GM10266 (cell line): ENCODE data around the gene RNF113B.

Source experiments
- DNase-seq: peaks from one replicate; pipeline ENCODE4 v3.0.0; 2012; ENCODE audit errors: extremely low spot score
- TF ChIP-seq, protein P1 (sequence below): IDR thresholded peaks from 2 replicates; pipeline ENCODE4 v1.5.1; 2012; ENCODE audit warnings: mild to moderate bottlenecking, low read depth; ENCODE audit not compliant: control insufficient read depth, insufficient read depth; ENCODE audit errors: missing control alignments

The RNF113B gene

DNA sequence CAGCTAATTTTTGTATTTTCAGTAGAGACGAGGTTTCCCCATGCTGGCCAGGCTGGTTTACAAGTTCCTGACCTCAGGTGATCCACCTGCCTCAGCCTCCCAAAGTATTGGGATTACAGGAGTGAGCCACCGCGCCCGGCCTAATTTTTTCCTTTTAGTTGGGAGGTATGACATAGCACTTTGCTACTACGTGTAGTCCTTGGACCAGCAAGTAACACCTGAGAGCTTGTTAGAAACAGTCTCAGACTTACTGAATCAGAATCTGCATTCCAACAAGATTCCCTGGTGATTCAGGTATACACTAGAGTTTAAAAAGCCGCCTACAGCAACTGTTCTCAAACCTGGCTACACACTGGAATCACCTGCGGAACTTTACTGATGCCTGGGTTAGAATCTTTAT lies 36.0 kb downstream of the RNF113B start:
- TF ChIP-seq, protein P1, sequence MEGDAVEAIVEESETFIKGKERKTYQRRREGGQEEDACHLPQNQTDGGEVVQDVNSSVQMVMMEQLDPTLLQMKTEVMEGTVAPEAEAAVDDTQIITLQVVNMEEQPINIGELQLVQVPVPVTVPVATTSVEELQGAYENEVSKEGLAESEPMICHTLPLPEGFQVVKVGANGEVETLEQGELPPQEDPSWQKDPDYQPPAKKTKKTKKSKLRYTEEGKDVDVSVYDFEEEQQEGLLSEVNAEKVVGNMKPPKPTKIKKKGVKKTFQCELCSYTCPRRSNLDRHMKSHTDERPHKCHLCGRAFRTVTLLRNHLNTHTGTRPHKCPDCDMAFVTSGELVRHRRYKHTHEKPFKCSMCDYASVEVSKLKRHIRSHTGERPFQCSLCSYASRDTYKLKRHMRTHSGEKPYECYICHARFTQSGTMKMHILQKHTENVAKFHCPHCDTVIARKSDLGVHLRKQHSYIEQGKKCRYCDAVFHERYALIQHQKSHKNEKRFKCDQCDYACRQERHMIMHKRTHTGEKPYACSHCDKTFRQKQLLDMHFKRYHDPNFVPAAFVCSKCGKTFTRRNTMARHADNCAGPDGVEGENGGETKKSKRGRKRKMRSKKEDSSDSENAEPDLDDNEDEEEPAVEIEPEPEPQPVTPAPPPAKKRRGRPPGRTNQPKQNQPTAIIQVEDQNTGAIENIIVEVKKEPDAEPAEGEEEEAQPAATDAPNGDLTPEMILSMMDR = no peak
- no peak for DNase-seq

DNA sequence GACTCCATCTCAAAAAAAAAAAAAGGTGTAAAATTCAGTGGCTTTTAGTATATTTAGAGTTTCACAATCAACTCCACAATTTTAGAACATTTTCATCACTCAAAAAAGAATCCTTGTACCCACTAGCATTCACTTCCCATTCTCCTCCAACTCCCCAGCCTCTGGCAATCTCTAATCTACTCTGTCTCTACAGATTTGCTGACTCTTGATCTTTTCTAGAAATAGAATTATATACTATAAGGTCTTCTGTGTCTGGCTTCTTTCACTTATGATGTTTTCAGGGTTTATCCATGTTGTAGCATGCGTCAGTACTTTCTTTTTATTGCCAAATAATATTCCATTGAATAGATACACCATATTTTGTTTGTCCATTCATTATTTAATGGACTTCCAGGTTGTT lies 42.2 kb downstream of the RNF113B start:
- DNase-seq = no peak
- TF ChIP-seq, protein P1 = no peak

DNA sequence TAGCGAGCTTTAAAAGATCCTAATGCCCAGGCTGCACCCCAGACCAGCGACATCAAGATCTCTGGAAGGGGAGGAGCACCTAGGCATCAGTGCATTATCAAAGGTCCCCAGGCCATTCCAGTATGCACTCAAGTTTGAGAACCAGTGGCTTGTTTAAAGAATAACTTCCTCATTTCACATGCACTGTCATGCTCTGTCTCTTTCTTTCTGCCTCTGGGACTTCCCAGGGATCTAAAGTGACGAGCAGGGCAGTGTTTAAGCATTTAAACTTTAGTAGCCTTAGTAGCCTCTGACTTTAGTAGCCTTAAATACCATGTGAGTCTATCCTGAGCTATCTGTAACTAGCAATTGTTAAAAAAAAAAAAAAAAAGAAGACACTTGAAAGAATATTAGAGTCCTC lies 43.1 kb downstream of the RNF113B start:
- peak; percentile 49 for DNase-seq
- TF ChIP-seq, protein P1 = no peak

DNA sequence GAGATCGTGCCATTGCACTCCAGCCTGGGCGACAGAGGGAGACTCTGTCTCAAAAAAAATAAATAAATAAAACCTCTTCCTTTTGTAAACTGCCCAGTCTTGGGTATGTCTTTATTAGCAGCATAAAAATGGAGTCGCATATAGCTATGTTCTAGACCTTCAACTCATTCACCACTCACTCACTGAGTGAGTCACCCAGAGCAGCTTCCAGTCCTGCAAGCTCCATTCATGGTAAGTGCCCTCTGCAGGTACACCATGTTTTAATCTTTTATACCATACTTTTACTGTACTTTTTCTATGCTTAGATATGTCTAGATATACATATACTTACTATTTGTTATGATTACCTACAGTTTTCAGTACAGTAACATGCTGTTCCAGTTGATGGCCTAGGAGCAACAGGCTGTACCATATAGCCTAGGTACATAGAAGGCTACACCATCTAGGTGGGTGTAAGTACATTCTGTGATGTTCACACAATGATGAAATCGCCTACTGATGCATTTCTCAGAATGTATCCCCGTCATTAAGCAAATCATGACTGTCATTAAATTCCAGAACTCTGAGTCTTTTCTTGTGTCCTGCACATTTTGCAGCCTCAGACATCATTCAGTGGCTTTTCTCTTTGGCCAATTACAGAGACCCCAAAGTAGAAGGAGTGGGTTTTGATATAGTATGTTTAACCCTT lies 47.9 kb downstream of the RNF113B start:
- no peak for DNase-seq
- TF ChIP-seq, protein P1 = no peak
